ENCODE data around the gene ESYT2.
A peak's percentile ranks its signal among the peaks of the same experiment; 100 is the strongest.

Gene ESYT2

GRCh38 chr7:158694650-158695049 is 134.7 kb downstream of the ESYT2 start:
- H3K4me3 ChIP-seq (ENCODE audit: low read length): no peak overlapping the region
- no peak for DNase-seq (ENCODE audit: low read depth)
- TF ChIP-seq, protein P1, sequence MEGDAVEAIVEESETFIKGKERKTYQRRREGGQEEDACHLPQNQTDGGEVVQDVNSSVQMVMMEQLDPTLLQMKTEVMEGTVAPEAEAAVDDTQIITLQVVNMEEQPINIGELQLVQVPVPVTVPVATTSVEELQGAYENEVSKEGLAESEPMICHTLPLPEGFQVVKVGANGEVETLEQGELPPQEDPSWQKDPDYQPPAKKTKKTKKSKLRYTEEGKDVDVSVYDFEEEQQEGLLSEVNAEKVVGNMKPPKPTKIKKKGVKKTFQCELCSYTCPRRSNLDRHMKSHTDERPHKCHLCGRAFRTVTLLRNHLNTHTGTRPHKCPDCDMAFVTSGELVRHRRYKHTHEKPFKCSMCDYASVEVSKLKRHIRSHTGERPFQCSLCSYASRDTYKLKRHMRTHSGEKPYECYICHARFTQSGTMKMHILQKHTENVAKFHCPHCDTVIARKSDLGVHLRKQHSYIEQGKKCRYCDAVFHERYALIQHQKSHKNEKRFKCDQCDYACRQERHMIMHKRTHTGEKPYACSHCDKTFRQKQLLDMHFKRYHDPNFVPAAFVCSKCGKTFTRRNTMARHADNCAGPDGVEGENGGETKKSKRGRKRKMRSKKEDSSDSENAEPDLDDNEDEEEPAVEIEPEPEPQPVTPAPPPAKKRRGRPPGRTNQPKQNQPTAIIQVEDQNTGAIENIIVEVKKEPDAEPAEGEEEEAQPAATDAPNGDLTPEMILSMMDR (conservative IDR thresholded peaks at IDR 0.05; ENCODE audit: low read length): no peak

GRCh38 chr7:158689488-158689887 is 139.8 kb downstream of the ESYT2 start:
- no peak for DNase-seq (ENCODE audit: low read depth)
- TF ChIP-seq, protein P1 (conservative IDR thresholded peaks at IDR 0.05; ENCODE audit: low read length): no peak

DNA sequence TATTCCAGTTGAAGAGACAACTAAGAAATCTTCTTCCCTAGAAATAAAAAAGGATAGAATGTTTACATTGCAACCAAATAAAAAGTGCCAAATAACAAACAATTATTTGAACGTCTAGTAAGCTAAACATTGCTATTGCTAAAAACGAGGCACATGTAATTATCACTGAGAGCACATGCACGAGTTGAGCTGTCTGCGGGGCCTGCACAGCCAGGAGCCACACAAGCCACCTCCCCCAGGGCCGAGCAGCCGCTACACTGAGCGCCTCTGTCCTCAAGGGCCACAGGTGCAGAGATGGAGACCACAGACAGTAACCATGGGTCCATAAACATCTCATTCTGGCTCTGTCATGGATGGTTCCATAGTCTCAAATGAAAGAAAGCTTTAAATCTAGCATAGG is 141.9 kb downstream of the ESYT2 start:
- H3K4me3 ChIP-seq (ENCODE audit: low read length): no peak overlapping the region
- no peak for DNase-seq (ENCODE audit: low read depth)
- TF ChIP-seq, protein P1 (conservative IDR thresholded peaks at IDR 0.05; ENCODE audit: low read length): no peak

More at GRCh38 chr7:158689488-158689887, 139.8 kb downstream of the ESYT2 start:
- H3K4me3 ChIP-seq (ENCODE audit: low read length): no peak overlapping the region

DNA sequence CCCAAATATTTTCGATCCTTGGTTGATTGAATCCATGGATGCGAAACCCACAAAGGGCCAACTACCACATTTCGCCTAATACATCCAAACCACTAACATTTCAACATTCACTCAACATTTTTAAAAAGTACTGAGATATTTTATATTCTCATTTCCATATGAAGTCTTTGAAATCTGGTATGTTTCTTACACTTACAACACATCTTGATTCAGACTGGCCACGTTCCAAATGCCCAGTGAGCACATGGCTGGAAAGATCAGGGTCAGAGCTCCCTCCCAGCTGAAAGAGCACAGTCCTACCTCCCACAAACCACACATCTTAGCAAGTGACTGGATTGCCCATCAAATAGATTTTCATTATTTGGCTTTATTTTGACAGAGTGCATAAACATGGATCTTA is 143.6 kb downstream of the ESYT2 start:
- H3K4me3 ChIP-seq (ENCODE audit: low read length): no peak overlapping the region
- TF ChIP-seq, protein P1 (conservative IDR thresholded peaks at IDR 0.05; ENCODE audit: low read length): no peak
- peak; percentile 82 for DNase-seq (ENCODE audit: low read depth)

GRCh38 chr7:158684329-158684728 is 145.0 kb downstream of the ESYT2 start:
- H3K4me3 ChIP-seq (ENCODE audit: low read length): no peak overlapping the region
- TF ChIP-seq, protein P1 (conservative IDR thresholded peaks at IDR 0.05; ENCODE audit: low read length): no peak
- peak; percentile 74 for DNase-seq (ENCODE audit: low read depth)

DNA sequence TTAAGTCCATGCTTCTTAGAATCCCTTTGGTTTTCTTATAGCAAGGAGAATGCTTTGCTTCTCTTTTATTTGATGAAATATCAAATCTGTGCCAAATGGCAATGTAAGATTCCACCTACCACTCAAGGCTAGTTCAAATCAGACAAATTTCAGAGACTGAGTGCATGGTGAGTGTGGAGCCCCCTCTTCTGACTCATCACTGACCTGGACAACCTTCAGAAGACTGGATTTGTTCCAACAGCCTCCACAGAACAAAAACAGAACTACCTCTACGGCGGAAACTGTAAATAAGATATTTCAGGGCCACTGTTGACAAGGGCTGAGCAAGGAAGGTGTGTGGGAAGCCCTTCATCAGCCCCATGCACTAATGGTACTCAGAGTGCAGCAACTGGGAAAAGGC is 145.8 kb downstream of the ESYT2 start:
- DNase-seq (ENCODE audit: low read depth): no peak
- TF ChIP-seq, protein P1 (conservative IDR thresholded peaks at IDR 0.05; ENCODE audit: low read length): no peak
- H3K4me3 ChIP-seq (ENCODE audit: low read length): no peak overlapping the region

- DNase-seq (ENCODE audit: low read depth): peak; percentile 28
- H3K4me3 ChIP-seq (ENCODE audit: low read length): no peak overlapping the region
- TF ChIP-seq, protein P1 (conservative IDR thresholded peaks at IDR 0.05; ENCODE audit: low read length): no peak
Measured at GRCh38 chr7:158682456-158682855, 146.9 kb downstream of the ESYT2 start.
